KG1 (cell line): Measurements from ENCODE around the gene SPON1.
"Not testable (repeated sequence)": the region's sequence is repeated elsewhere in the genome, so short reads cannot be mapped to it uniquely, and the experiment has no call there.

Experiments used
- DNase-seq: peaks from one replicate; lab custom pipeline; 2025; lab: John Stamatoyannopoulos, UW

SPON1 gene

GRCh38 chr11:14089690-14090462 lies 127.4 kb downstream of the SPON1 start:
- DNase-seq, result no peak

GRCh38 chr11:14090631-14091030 lies 128.1 kb downstream of the SPON1 start:
- DNase-seq, result not testable (repeated sequence)

- DNase-seq, result no peak
These were observed 130.5 kb downstream of the SPON1 start for GRCh38 chr11:14093065-14093464.

GRCh38 chr11:14094481-14095037 lies 132.0 kb downstream of the SPON1 start:
- DNase-seq, result no peak

- no peak for DNase-seq
These were observed 133.4 kb downstream of the SPON1 start for GRCh38 chr11:14095882-14096281.

- DNase-seq, result no peak
These were observed 134.1 kb downstream of the SPON1 start for GRCh38 chr11:14096606-14097005.

GRCh38 chr11:14101388-14101787 lies 138.9 kb downstream of the SPON1 start:
- no peak for DNase-seq

GRCh38 chr11:14102766-14103165 lies 140.2 kb downstream of the SPON1 start:
- no peak for DNase-seq

GRCh38 chr11:14105446-14105845 lies 142.9 kb downstream of the SPON1 start:
- no peak for DNase-seq

- no peak for DNase-seq
These were observed 144.0 kb downstream of the SPON1 start for GRCh38 chr11:14106303-14107049.

- DNase-seq, result no peak
These were observed 144.5 kb downstream of the SPON1 start for GRCh38 chr11:14107050-14107430.

- DNase-seq, result no peak
These were observed 147.2 kb downstream of the SPON1 start for GRCh38 chr11:14109742-14110141.

GRCh38 chr11:14110629-14111028 lies 148.1 kb downstream of the SPON1 start:
- no peak for DNase-seq

- DNase-seq, result no peak
These were observed 149.0 kb downstream of the SPON1 start for GRCh38 chr11:14111496-14111895.

GRCh38 chr11:14112721-14113120 lies 150.2 kb downstream of the SPON1 start:
- DNase-seq, result no peak

- no peak for DNase-seq
These were observed 151.7 kb downstream of the SPON1 start for GRCh38 chr11:14114269-14114668.

- no peak for DNase-seq
These were observed 152.3 kb downstream of the SPON1 start for GRCh38 chr11:14114786-14115185.

- no peak for DNase-seq
These were observed 155.1 kb downstream of the SPON1 start for GRCh38 chr11:14117632-14118031.

GRCh38 chr11:14118072-14118471 lies 155.5 kb downstream of the SPON1 start:
- no peak for DNase-seq

GRCh38 chr11:14119357-14119756 lies 156.8 kb downstream of the SPON1 start:
- DNase-seq, result no peak

GRCh38 chr11:14124350-14124749 lies 161.8 kb downstream of the SPON1 start:
- no peak for DNase-seq

- no peak for DNase-seq
These were observed 162.4 kb downstream of the SPON1 start for GRCh38 chr11:14124886-14125285.

GRCh38 chr11:14125529-14125928 lies 163.0 kb downstream of the SPON1 start:
- DNase-seq, result no peak
